Measurements from ENCODE around the gene MCC.

MCC gene

DNA sequence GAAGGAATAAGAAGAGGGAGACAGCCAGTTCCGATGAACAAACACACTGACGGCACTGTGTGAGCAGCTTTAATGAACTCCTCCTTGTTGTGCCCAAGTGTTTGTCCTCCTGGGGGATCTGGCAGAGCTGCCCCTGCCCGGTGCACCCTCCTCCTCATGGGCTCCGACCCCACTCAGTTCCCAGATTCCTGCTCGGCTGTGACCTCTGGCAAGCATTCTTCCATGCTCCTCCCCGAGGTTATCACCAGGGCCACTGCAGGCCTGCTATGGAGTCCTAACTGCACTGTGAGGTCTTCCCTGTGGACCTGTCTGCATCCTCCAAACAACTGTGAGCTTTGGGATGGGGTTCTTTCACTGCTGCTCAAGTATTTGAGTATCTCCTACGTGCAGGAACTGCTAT is 369.5 kb downstream of the MCC start:
- Histone ChIP-seq H3F3A (ENCODE audit: insufficient read depth) (no peaks in the 10 kb centered on the region), H4K20me1 (ENCODE audit: low read depth, low read length) (no peaks in the 10 kb centered on the region), H3K79me2 (ENCODE audit: insufficient read depth, low read length) (no peaks in the 10 kb centered on the region), H3K36me3 (ENCODE audit: low read length) (no peaks in the 10 kb centered on the region), H3K9ac (ENCODE audit: low read length) (no peak overlapping the region), H3K9me3 (ENCODE audit: insufficient read depth, low read length) (no peaks in the 10 kb centered on the region), H3K4me3 (ENCODE audit: insufficient read depth, low read length, poor library complexity, severe bottlenecking) (no peak overlapping the region), H3K27me3 (ENCODE audit: low read length) (no peaks in the 10 kb centered on the region; the same call in 1 of the 2 replicates), H3K27ac (ENCODE audit: low read depth, low read length) (no peak overlapping the region), H3K4me2 (ENCODE audit: low read depth, low read length, poor library complexity, severe bottlenecking) (no peak overlapping the region), H3K9me2 (replicated peaks; ENCODE audit: insufficient read depth, low read length) (no peaks in the 10 kb centered on the region), H2AFZ (ENCODE audit: low read depth, low read length, severe bottlenecking) (no peak overlapping the region)
- TF ChIP-seq, protein P1, sequence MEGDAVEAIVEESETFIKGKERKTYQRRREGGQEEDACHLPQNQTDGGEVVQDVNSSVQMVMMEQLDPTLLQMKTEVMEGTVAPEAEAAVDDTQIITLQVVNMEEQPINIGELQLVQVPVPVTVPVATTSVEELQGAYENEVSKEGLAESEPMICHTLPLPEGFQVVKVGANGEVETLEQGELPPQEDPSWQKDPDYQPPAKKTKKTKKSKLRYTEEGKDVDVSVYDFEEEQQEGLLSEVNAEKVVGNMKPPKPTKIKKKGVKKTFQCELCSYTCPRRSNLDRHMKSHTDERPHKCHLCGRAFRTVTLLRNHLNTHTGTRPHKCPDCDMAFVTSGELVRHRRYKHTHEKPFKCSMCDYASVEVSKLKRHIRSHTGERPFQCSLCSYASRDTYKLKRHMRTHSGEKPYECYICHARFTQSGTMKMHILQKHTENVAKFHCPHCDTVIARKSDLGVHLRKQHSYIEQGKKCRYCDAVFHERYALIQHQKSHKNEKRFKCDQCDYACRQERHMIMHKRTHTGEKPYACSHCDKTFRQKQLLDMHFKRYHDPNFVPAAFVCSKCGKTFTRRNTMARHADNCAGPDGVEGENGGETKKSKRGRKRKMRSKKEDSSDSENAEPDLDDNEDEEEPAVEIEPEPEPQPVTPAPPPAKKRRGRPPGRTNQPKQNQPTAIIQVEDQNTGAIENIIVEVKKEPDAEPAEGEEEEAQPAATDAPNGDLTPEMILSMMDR (IDR thresholded peaks at IDR 0.05; ENCODE audit: insufficient read depth, low read length, poor library complexity, severe bottlenecking): no peak
- no peak for TF ChIP-seq EZH2phosphoT487 (conservative IDR thresholded peaks at IDR 0.05; ENCODE audit: low read length)

GRCh38 chr5:113118298-113118697 is 370.0 kb downstream of the MCC start:
- H3K9me3 ChIP-seq (ENCODE audit: insufficient read depth, low read length): no peaks in the 10 kb centered on the region
- H3K79me2 ChIP-seq (ENCODE audit: insufficient read depth, low read length): no peaks in the 10 kb centered on the region
- no peaks in the 10 kb centered on the region for H3K9me2 ChIP-seq (replicated peaks; ENCODE audit: insufficient read depth, low read length)
- H3F3A ChIP-seq (ENCODE audit: insufficient read depth): no peaks in the 10 kb centered on the region
- H3K9ac ChIP-seq (ENCODE audit: low read length): no peak overlapping the region
- H3K4me2 ChIP-seq (ENCODE audit: low read depth, low read length, poor library complexity, severe bottlenecking): no peak overlapping the region
- H4K20me1 ChIP-seq (ENCODE audit: low read depth, low read length): no peaks in the 10 kb centered on the region
- TF ChIP-seq, protein P1 (IDR thresholded peaks at IDR 0.05; ENCODE audit: insufficient read depth, low read length, poor library complexity, severe bottlenecking): no peak
- no peak for TF ChIP-seq EZH2phosphoT487 (conservative IDR thresholded peaks at IDR 0.05; ENCODE audit: low read length)
- no peaks in the 10 kb centered on the region; the same call in 1 of the 2 replicates for H3K27me3 ChIP-seq (ENCODE audit: low read length)
- H3K36me3 ChIP-seq (ENCODE audit: low read length): no peaks in the 10 kb centered on the region
- no peak overlapping the region for H2AFZ ChIP-seq (ENCODE audit: low read depth, low read length, severe bottlenecking)
- H3K4me3 ChIP-seq (ENCODE audit: insufficient read depth, low read length, poor library complexity, severe bottlenecking): no peak overlapping the region
- H3K27ac ChIP-seq (ENCODE audit: low read depth, low read length): no peak overlapping the region

DNA sequence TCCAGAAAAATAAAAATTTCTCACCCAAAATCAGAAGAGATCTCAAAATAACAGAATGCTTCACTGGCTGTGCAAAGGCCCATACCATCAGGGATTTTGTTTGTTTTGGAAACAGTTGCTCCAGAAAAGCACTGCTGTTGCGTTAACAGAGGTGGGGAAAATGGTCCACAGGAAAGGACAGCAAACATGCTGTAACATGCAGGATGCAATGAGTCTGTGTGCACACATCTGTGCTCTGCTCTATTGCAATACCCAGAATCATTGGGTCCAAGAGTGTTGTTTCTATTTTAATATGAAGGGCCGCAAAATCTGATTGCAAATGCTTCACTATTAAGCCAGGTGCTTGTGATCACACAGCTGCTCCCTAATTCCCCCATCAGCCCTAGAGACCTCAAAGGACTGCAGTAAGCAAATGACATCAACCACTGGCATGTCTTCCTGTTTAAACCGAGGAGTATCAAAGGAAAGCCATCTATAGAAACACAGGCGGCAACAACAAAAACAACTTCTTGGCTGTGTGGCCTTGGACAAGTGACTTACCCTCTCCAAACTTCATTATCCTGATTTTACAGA is 370.6 kb downstream of the MCC start:
- H3K4me3 ChIP-seq (ENCODE audit: insufficient read depth, low read length, poor library complexity, severe bottlenecking): no peak overlapping the region
- H3K36me3 ChIP-seq (ENCODE audit: low read length): no peaks in the 10 kb centered on the region
- H3K79me2 ChIP-seq (ENCODE audit: insufficient read depth, low read length): no peaks in the 10 kb centered on the region
- no peaks in the 10 kb centered on the region for H3F3A ChIP-seq (ENCODE audit: insufficient read depth)
- no peaks in the 10 kb centered on the region for H3K9me2 ChIP-seq (replicated peaks; ENCODE audit: insufficient read depth, low read length)
- H3K9me3 ChIP-seq (ENCODE audit: insufficient read depth, low read length): no peaks in the 10 kb centered on the region
- no peak overlapping the region for H3K4me2 ChIP-seq (ENCODE audit: low read depth, low read length, poor library complexity, severe bottlenecking)
- no peaks in the 10 kb centered on the region; the same call in 1 of the 2 replicates for H3K27me3 ChIP-seq (ENCODE audit: low read length)
- TF ChIP-seq EZH2phosphoT487 (conservative IDR thresholded peaks at IDR 0.05; ENCODE audit: low read length): no peak
- TF ChIP-seq, protein P1 (IDR thresholded peaks at IDR 0.05; ENCODE audit: insufficient read depth, low read length, poor library complexity, severe bottlenecking): no peak
- H2AFZ ChIP-seq (ENCODE audit: low read depth, low read length, severe bottlenecking): no peak overlapping the region
- no peak overlapping the region for H3K9ac ChIP-seq (ENCODE audit: low read length)
- H4K20me1 ChIP-seq (ENCODE audit: low read depth, low read length): no peaks in the 10 kb centered on the region
- no peak overlapping the region for H3K27ac ChIP-seq (ENCODE audit: low read depth, low read length)
